ENCODE results near the gene GASK1B.

Gene GASK1B

DNA sequence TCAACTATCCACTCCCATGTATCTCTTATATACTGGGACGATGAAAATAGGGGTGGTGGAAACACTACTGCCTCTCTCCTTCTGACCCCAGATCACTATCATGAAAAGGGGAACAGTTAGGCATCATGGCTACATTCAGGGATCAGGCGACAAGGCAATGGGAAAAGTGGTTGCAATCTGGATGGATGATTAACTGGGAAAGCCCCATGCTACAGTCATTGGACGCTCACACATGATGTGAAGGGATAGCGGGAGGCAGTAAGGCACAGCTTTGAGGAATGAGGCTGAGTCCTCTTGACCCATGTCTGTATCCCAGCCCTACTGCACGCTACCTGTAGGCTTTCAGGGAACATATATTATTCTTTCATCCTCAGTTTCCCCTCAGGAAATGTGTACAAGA, 10.2 kb downstream of the GASK1B start:
- H3K36me3 ChIP-seq (ENCODE audit: insufficient read depth, low read length) = no peaks in the 10 kb centered on the region
- H3K4me1 ChIP-seq (ENCODE audit: control insufficient read depth, insufficient read depth, low read length) = peaks cover 16% of the 10 kb centered on the region
- H3K27me3 ChIP-seq (ENCODE audit: control insufficient read depth, insufficient read depth, low read length) = no peaks in the 10 kb centered on the region
- no peaks in the 10 kb centered on the region for H3K9me3 ChIP-seq (replicated peaks; ENCODE audit: low read length)
- no peak overlapping the region for H3K4me2 ChIP-seq (ENCODE audit: low read length)
- no peak overlapping the region for H3K4me3 ChIP-seq (ENCODE audit: low read length)
- no peak overlapping the region for H3K9ac ChIP-seq (ENCODE audit: low read depth, low read length)

DNA sequence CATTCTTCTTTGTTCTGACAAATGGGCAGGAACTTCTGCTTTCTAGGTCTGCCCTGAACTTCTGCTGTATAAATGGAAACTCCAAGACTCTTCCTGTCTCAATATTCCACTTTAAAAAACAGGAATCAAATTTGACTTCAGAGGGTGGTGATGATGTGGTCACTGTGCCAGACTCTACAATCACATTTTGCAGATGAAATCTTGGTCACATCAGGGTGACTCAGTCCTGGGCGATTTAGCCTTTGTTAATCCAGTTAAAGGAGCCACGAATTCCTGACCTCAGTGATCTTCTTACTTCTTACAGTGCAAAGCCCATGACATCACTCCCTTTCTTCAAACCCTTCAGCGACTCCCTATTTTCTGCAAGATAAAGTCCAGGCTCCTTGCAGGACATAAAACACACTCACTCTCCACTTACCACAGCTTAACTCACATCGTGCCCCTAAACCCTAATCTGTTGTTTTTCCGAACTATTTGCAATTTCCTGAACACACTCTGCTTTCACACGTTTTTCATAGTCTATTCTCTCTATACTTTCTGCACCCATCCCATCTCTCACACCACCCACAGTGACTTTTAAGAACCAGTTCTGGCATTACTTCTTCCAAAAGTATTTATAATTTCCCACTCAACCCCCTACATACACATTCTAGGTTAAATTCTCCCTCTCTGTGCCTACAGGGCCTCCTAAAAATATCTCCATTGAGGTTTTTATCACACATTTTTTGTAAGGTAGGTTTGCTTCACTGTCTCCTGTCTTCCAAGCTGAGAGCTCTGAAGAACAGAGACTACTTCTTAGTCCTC, 11.1 kb downstream of the GASK1B start:
- Histone ChIP-seq H3K9me3 (replicated peaks; ENCODE audit: low read length) (no peaks in the 10 kb centered on the region), H3K4me3 (ENCODE audit: low read length) (no peak overlapping the region), H3K4me1 (ENCODE audit: control insufficient read depth, insufficient read depth, low read length) (peaks cover 16% of the 10 kb centered on the region), H3K4me2 (ENCODE audit: low read length) (peak overlapping the region; percentile 44), H3K27me3 (ENCODE audit: control insufficient read depth, insufficient read depth, low read length) (no peaks in the 10 kb centered on the region), H3K36me3 (ENCODE audit: insufficient read depth, low read length) (no peaks in the 10 kb centered on the region), H3K9ac (ENCODE audit: low read depth, low read length) (peak overlapping the region; percentile 39)

- Histone ChIP-seq H3K27me3 (ENCODE audit: control insufficient read depth, insufficient read depth, low read length) (no peaks in the 10 kb centered on the region), H3K9ac (ENCODE audit: low read depth, low read length) (no peak overlapping the region), H3K36me3 (ENCODE audit: insufficient read depth, low read length) (peaks cover 8% of the 10 kb centered on the region), H3K9me3 (replicated peaks; ENCODE audit: low read length) (no peaks in the 10 kb centered on the region), H3K4me2 (ENCODE audit: low read length) (no peak overlapping the region), H3K4me3 (ENCODE audit: low read length) (no peak overlapping the region), H3K4me1 (ENCODE audit: control insufficient read depth, insufficient read depth, low read length) (peaks cover 16% of the 10 kb centered on the region)
Observed at GRCh38 chr4:158159718-158160094, 13.1 kb downstream of the GASK1B start.

- peaks cover 16% of the 10 kb centered on the region for H3K4me1 ChIP-seq (ENCODE audit: control insufficient read depth, insufficient read depth, low read length)
- no peak overlapping the region for H3K4me3 ChIP-seq (ENCODE audit: low read length)
- no peaks in the 10 kb centered on the region for H3K27me3 ChIP-seq (ENCODE audit: control insufficient read depth, insufficient read depth, low read length)
- no peak overlapping the region for H3K4me2 ChIP-seq (ENCODE audit: low read length)
- H3K9me3 ChIP-seq (replicated peaks; ENCODE audit: low read length) = no peaks in the 10 kb centered on the region
- peaks cover 8% of the 10 kb centered on the region for H3K36me3 ChIP-seq (ENCODE audit: insufficient read depth, low read length)
- H3K9ac ChIP-seq (ENCODE audit: low read depth, low read length) = no peak overlapping the region
Observed at GRCh38 chr4:158159054-158159717, 13.6 kb downstream of the GASK1B start.

GRCh38 chr4:158157412-158157811, 15.4 kb downstream of the GASK1B start:
- Histone ChIP-seq H3K4me1 (ENCODE audit: control insufficient read depth, insufficient read depth, low read length) (peaks cover 16% of the 10 kb centered on the region), H3K36me3 (ENCODE audit: insufficient read depth, low read length) (peaks cover 8% of the 10 kb centered on the region), H3K4me2 (ENCODE audit: low read length) (no peak overlapping the region), H3K27me3 (ENCODE audit: control insufficient read depth, insufficient read depth, low read length) (no peaks in the 10 kb centered on the region), H3K4me3 (ENCODE audit: low read length) (no peak overlapping the region), H3K9me3 (replicated peaks; ENCODE audit: low read length) (no peaks in the 10 kb centered on the region), H3K9ac (ENCODE audit: low read depth, low read length) (no peak overlapping the region)

DNA sequence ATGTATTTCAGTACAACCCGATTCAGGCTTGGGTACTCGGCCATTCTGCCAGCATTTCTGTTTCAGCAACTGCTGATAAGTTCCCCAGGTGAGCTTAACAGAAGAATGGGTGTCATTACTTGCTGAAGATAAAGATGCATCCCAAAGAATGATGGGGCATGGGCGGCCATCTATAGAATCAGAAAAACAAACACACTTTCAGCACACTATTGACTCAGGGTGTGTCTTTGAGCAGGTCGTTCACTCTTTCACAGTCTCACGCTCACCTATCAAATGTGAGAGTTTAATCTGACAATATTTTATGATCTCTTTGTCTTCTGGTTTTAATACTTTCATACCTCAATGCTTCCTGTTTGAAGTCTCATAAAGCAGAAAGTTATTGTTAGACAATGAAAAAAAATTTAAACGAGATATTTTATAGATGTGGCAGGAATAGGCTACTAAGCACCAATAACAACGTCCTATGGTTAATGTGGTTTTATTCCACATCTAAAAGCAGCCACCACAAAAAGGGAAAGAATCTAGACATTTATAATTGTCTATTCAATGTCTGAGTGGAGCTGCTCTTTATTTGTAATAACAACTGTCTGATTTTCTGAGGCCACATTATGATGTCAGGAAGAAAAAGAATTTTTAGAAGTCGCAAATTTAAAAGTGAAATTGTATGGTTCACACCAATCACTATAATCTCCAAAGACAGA, 17.0 kb downstream of the GASK1B start:
- peaks cover 14% of the 10 kb centered on the region for H3K36me3 ChIP-seq (ENCODE audit: insufficient read depth, low read length)
- H3K4me1 ChIP-seq (ENCODE audit: control insufficient read depth, insufficient read depth, low read length) = peaks cover 6% of the 10 kb centered on the region
- no peak overlapping the region for H3K4me3 ChIP-seq (ENCODE audit: low read length)
- no peaks in the 10 kb centered on the region for H3K9me3 ChIP-seq (replicated peaks; ENCODE audit: low read length)
- H3K27me3 ChIP-seq (ENCODE audit: control insufficient read depth, insufficient read depth, low read length) = no peaks in the 10 kb centered on the region
- H3K4me2 ChIP-seq (ENCODE audit: low read length) = no peak overlapping the region
- no peak overlapping the region for H3K9ac ChIP-seq (ENCODE audit: low read depth, low read length)

DNA sequence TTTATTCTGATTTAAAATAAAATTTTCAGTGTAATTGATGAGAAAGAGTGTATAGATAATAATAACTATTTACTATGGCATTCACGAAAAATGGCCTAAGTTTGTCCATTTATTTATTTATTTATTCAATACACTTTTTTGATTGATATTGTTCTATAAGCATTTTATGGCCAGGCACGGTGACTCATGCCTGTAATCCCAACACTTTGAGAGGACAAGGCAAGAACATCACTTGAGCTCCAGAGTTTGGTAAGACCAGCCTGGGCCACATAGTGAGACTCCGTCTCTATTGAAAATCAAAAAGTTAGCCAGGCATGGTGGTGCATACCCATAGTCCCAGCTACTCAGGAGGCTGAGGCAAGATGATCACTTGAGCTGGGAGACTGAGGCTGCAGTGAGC, 25.7 kb downstream of the GASK1B start:
- peaks cover 11% of the 10 kb centered on the region for H3K36me3 ChIP-seq (ENCODE audit: insufficient read depth, low read length)
- no peaks in the 10 kb centered on the region for H3K9me3 ChIP-seq (replicated peaks; ENCODE audit: low read length)
- H3K27me3 ChIP-seq (ENCODE audit: control insufficient read depth, insufficient read depth, low read length) = no peaks in the 10 kb centered on the region
- no peak overlapping the region for H3K9ac ChIP-seq (ENCODE audit: low read depth, low read length)
- H3K4me3 ChIP-seq (ENCODE audit: low read length) = no peak overlapping the region
- H3K4me2 ChIP-seq (ENCODE audit: low read length) = no peak overlapping the region
- no peaks in the 10 kb centered on the region for H3K4me1 ChIP-seq (ENCODE audit: control insufficient read depth, insufficient read depth, low read length)

GRCh38 chr4:158146736-158147135, 26.1 kb downstream of the GASK1B start:
- no peaks in the 10 kb centered on the region for H3K9me3 ChIP-seq (replicated peaks; ENCODE audit: low read length)
- H3K36me3 ChIP-seq (ENCODE audit: insufficient read depth, low read length) = peaks cover 11% of the 10 kb centered on the region
- no peak overlapping the region for H3K4me3 ChIP-seq (ENCODE audit: low read length)
- H3K4me2 ChIP-seq (ENCODE audit: low read length) = no peak overlapping the region
- no peak overlapping the region for H3K9ac ChIP-seq (ENCODE audit: low read depth, low read length)
- no peaks in the 10 kb centered on the region for H3K27me3 ChIP-seq (ENCODE audit: control insufficient read depth, insufficient read depth, low read length)
- H3K4me1 ChIP-seq (ENCODE audit: control insufficient read depth, insufficient read depth, low read length) = no peaks in the 10 kb centered on the region

DNA sequence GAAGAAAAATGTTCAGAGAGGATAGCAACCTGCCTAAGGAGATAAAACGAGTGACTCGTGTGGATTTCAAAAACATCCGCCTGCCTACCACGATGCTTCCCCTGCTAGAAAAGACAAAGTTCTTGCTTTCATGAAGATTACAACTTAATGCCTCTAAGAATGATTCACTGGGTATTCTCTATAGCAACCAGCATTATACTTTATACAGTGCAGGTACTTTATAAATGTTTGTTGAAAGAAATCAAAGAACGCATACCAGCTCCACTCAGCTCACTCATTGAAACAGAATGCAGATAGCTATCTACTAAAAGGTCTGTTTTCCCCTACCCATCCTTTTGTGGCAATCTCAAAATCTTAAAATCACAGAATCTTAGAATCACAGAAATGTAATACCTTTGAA, 33.7 kb downstream of the GASK1B start:
- no peaks in the 10 kb centered on the region for H3K9me3 ChIP-seq (replicated peaks; ENCODE audit: low read length)
- H3K4me3 ChIP-seq (ENCODE audit: low read length) = no peak overlapping the region
- H3K9ac ChIP-seq (ENCODE audit: low read depth, low read length) = no peak overlapping the region
- no peaks in the 10 kb centered on the region for H3K27me3 ChIP-seq (ENCODE audit: control insufficient read depth, insufficient read depth, low read length)
- H3K4me1 ChIP-seq (ENCODE audit: control insufficient read depth, insufficient read depth, low read length) = no peaks in the 10 kb centered on the region
- H3K36me3 ChIP-seq (ENCODE audit: insufficient read depth, low read length) = no peaks in the 10 kb centered on the region
- H3K4me2 ChIP-seq (ENCODE audit: low read length) = no peak overlapping the region

GRCh38 chr4:158134222-158134621, 38.6 kb downstream of the GASK1B start:
- no peak overlapping the region for H3K4me2 ChIP-seq (ENCODE audit: low read length)
- H3K36me3 ChIP-seq (ENCODE audit: insufficient read depth, low read length) = peaks cover 11% of the 10 kb centered on the region

GRCh38 chr4:158133551-158133950, 39.3 kb downstream of the GASK1B start:
- Histone ChIP-seq H3K36me3 (ENCODE audit: insufficient read depth, low read length) (peaks cover 14% of the 10 kb centered on the region), H3K9me3 (replicated peaks; ENCODE audit: low read length) (no peaks in the 10 kb centered on the region), H3K4me3 (ENCODE audit: low read length) (no peak overlapping the region), H3K9ac (ENCODE audit: low read depth, low read length) (no peak overlapping the region), H3K27me3 (ENCODE audit: control insufficient read depth, insufficient read depth, low read length) (no peaks in the 10 kb centered on the region), H3K4me2 (ENCODE audit: low read length) (no peak overlapping the region), H3K4me1 (ENCODE audit: control insufficient read depth, insufficient read depth, low read length) (peaks cover 6% of the 10 kb centered on the region)

More at GRCh38 chr4:158134222-158134621, 38.6 kb downstream of the GASK1B start:
- Histone ChIP-seq H3K4me1 (ENCODE audit: control insufficient read depth, insufficient read depth, low read length) (peaks cover 6% of the 10 kb centered on the region), H3K4me3 (ENCODE audit: low read length) (no peak overlapping the region), H3K27me3 (ENCODE audit: control insufficient read depth, insufficient read depth, low read length) (no peaks in the 10 kb centered on the region), H3K9me3 (replicated peaks; ENCODE audit: low read length) (no peaks in the 10 kb centered on the region), H3K9ac (ENCODE audit: low read depth, low read length) (no peak overlapping the region)
